H1 (cell line): ENCODE results near the gene KCNAB2. TPM values are rescaled to one million over a fixed set of nuclear protein-coding genes. Genes with fewer than 3 reads are reported as not detected.

Experiments used
- CBX5 ChIP-seq: fragments of 300-800, 300-1000 bp; sonication (generic); IDR thresholded peaks from 2 replicates; pipeline ENCODE4 v1.7.1; 2016; ENCODE audit warnings: antibody characterized with exemption, low read length, low read depth
- CEBPB ChIP-seq: IDR thresholded peaks from 2 replicates; pipeline ENCODE4 v1.6.1; 2012; ENCODE audit warnings: low read depth, low read length
- POU5F1 ChIP-seq: IDR thresholded peaks from 2 replicates; pipeline ENCODE4 v1.6.1; 2011; ENCODE audit warnings: low read depth, mild to moderate bottlenecking, low read length, moderate library complexity
- RBBP5 ChIP-seq: IDR thresholded peaks from 2 replicates; pipeline ENCODE4 v1.7.1; 2012; ENCODE audit warnings: low read depth, mild to moderate bottlenecking, inconsistent platforms, low read length, moderate library complexity, borderline replicate concordance
- SP4 ChIP-seq: IDR thresholded peaks from 2 replicates; pipeline ENCODE4 v1.6.1; 2012; ENCODE audit warnings: low read length, inconsistent platforms
- SUZ12 ChIP-seq: fragments of 200-600 bp; sonication (generic); IDR thresholded peaks from 2 replicates; pipeline ENCODE4 v1.6.1; 2012; ENCODE audit warnings: mild to moderate bottlenecking, inconsistent platforms, low read length, moderate library complexity, mixed read lengths
- ZNF274 ChIP-seq: IDR thresholded peaks from 2 replicates; pipeline ENCODE4 v1.7.0; 2012; ENCODE audit warnings: low read length, borderline replicate concordance; ENCODE audit errors: extremely low read depth
- polyA plus RNA-seq, 7 experiments: library from polyadenylated mRNA; depleted of rRNA in 3 of 7; stranded (reverse) in 5 of 7; unstranded in 2 of 7; fragments of >200 nt in 5 of 7; fragments of 200-250 nt in 2 of 7; gene quantifications; 1 replicate in 5 of 7; 2 replicates in 1 of 7; 4 replicates in 1 of 7; pipeline versions ENCODE4 v1.2.1 to v1.2.3, GENCODE V29; 2011 to 2013; ENCODE audit warnings: missing spikeins in 2 of 7, mixed read lengths in 2 of 7
- total RNA-seq: library from RNA; stranded (reverse); fragmentation: NEBNext Ultra II Directional; extraction: Animal tissue kit (Norgen Biotek cat#: 25700); gene quantifications from 2 replicates; pipeline ENCODE4 v1.2.1, GENCODE V29; 2021

KCNAB2 gene
- total and polyA plus RNA-seq, 2 of the 8 experiments (the other 6 are each of a cell fraction or from before 2014, with no cell fraction given), result 4.5 to 7.0 TPM

DNA sequence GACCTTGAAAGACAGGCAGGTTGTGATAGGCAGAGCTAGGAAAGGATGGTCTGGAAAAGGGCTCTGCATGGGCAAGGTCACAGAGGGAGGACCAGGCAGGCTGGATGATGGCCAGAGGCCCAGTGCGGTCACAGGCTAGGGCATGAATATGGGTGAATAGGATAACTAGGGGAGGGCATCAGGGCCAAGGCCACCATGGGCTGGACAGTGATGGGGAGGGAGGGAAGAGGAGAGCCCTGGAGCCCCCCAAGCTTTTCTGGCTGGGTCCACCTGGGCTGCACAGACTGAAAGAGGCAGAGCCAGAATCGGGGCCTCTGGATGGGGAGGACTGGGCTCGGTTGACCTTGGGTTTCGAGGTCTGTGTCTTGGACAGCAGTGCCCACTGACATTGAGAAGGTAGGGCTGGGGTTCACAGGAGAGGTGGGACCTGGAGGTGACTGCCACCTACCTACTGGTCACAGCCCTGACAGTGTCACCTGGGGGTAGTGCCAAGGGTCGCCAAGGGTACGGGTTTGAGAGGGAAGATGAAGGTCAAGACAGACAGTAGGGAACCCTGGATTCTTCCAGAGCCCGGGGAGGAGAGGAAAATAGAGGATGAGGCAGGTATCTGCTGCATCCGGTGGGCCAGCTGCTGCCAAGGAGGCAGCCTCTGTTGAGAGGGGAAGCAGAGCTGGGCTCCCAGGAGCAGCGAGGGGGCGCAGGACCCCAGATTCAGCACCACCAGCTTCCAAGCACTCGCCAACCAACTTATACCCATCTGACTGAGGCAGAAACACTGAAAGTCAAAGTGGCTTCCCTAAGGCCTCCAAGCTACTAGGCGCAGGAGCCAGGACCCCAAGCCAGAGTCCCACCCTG lies 47.4 kb upstream of the KCNAB2 start (continued):
- TF ChIP-seq CBX5 (no peak), RBBP5 (no peak), CEBPB (no peak), POU5F1 (no peak), SUZ12 (no peak), SP4 (no peak), ZNF274 (no peak)
